T-helper 2 cell treated with Interferon-gamma antibody and Interleukin-4, amounts not matched to agents 100 ng/mL and 5 ng/mL, for 36 hours (primary cell): ENCODE data around the gene CD8A. TPM values are rescaled to one million over a fixed set of nuclear protein-coding genes. Genes with fewer than 3 reads are reported as not detected.
"Not testable (repeated sequence)": the region's sequence is repeated elsewhere in the genome, so short reads cannot be mapped to it uniquely, and the experiment has no call there.

Experiments
- intact Hi-C: fragments of 100-400 bp; cut with micrococcal nuclease; formaldehyde crosslinking; loops from one replicate; pipeline ENCODE4 v1.15.1; 2023
- total RNA-seq: library from RNA; stranded (reverse); gene quantifications from 2 replicates; pipeline ENCODE4 v1.2.3, GENCODE V29; 2022

The CD8A gene
- total RNA-seq, 1 donor from 2014 or later: 3.2 TPM

GRCh38 chr2:86779971-86780370 is 10.7 kb downstream of the CD8A start:
- intact Hi-C loops: no loop called here

GRCh38 chr2:86778957-86779356 is 11.8 kb downstream of the CD8A start:
- intact Hi-C loops: no loop called here

GRCh38 chr2:86776532-86776931 is 14.2 kb downstream of the CD8A start:
- intact Hi-C loops: no loop called here

- intact Hi-C loops: no loop called here
Measured at GRCh38 chr2:86775338-86775737, 15.4 kb downstream of the CD8A start.

- intact Hi-C loops: no loop called here
Measured at GRCh38 chr2:86774862-86775261, 15.9 kb downstream of the CD8A start.

- intact Hi-C loops: no loop called here
Measured at GRCh38 chr2:86772611-86773010, 18.1 kb downstream of the CD8A start.

- intact Hi-C loops: no loop called here
Measured at GRCh38 chr2:86770816-86771301, 19.9 kb downstream of the CD8A start.

GRCh38 chr2:86769838-86770237 is 20.9 kb downstream of the CD8A start:
- intact Hi-C loops: no loop called here

GRCh38 chr2:86768189-86768949 is 22.3 kb downstream of the CD8A start:
- intact Hi-C loops: no loop called here

- intact Hi-C loops: no loop called here
Measured at GRCh38 chr2:86765310-86765695, 25.4 kb downstream of the CD8A start.

GRCh38 chr2:86764661-86765309 is 25.9 kb downstream of the CD8A start:
- intact Hi-C loops: no loop called here

- intact Hi-C loops: no loop called here
Measured at GRCh38 chr2:86760371-86760770, 30.3 kb downstream of the CD8A start.

- intact Hi-C loops: no loop called here
Measured at GRCh38 chr2:86758405-86758804, 32.3 kb downstream of the CD8A start.

- intact Hi-C loops: no loop called here
Measured at GRCh38 chr2:86753606-86754005, 37.1 kb downstream of the CD8A start.

GRCh38 chr2:86752934-86753333 is 37.8 kb downstream of the CD8A start:
- intact Hi-C loops: no loop called here

GRCh38 chr2:86751778-86752177 is 38.9 kb downstream of the CD8A start:
- intact Hi-C loops: no loop called here

- intact Hi-C loops: no loop called here
Measured at GRCh38 chr2:86750240-86750839, 40.4 kb downstream of the CD8A start.

GRCh38 chr2:86747711-86748639 is 42.7 kb downstream of the CD8A start:
- intact Hi-C loops: no loop called here

- intact Hi-C loops: no loop called here
Measured at GRCh38 chr2:86746939-86747338, 43.8 kb downstream of the CD8A start.

GRCh38 chr2:86744152-86744551 is 46.6 kb downstream of the CD8A start:
- intact Hi-C loops: no loop called here

- intact Hi-C loops: not testable (repeated sequence)
Measured at GRCh38 chr2:86741889-86742498, 48.7 kb downstream of the CD8A start.
